Fibroblast of lung (primary cell): ENCODE data around the gene URI1. TPM values are rescaled to one million over a fixed set of nuclear protein-coding genes. Genes with fewer than 3 reads are reported as not detected.

Source experiments
- polyA plus RNA-seq, 2 donors: library from polyadenylated mRNA; depleted of rRNA in 1 of 2; stranded (reverse) in 1 of 2; unstranded in 1 of 2; fragments of >200 nt; gene quantifications; 2 replicates each; pipeline ENCODE4 v1.2.1, GENCODE V29; 2011 to 2012; ENCODE audit warnings: missing spikeins in 1 of 2
- total RNA-seq: library from RNA; depleted of rRNA; stranded (reverse); fragments of >200 nt; gene quantifications from 2 replicates; pipeline ENCODE4 v1.2.1, GENCODE V29; 2014

The URI1 gene
- total and polyA plus RNA-seq, 2 donors (not counting 1 experiment from before 2014, with no cell fraction given): 62.6 to 77.4 TPM

Other genes with a start within 250 kb of the URI1 start
- 23.1 and 26.8 TPM in 2 replicates for gene C19orf12, start 227.0 kb upstream of the URI1 start, total RNA-seq
- gene C19orf12, start 227.0 kb upstream of the URI1 start, polyA plus RNA-seq: 18.0 and 25.4 TPM in 2 replicates
- 3.9 and 4.8 TPM in 2 replicates for gene CCNE1, start 130.2 kb upstream of the URI1 start, total RNA-seq
- gene CCNE1, start 130.2 kb upstream of the URI1 start, polyA plus RNA-seq: 5.3 and 9.3 TPM in 2 replicates